Muscle of arm (tissue), 12 donors: ENCODE measurements around the gene TBL1Y. TPM values are rescaled to one million over a fixed set of nuclear protein-coding genes. Genes with fewer than 3 reads are reported as not detected.
"Not testable (repeated sequence)": the region's sequence is repeated elsewhere in the genome, so short reads cannot be mapped to it uniquely, and the experiment has no call there.

ENCODE experiments used
- DNase-seq: peaks from one replicate; pipeline ENCODE4 v3.0.0-alpha.2; 2013
- polyA plus RNA-seq, 12 donors: library from polyadenylated mRNA; unstranded; fragments of 120-200 nt; gene quantifications; one replicate each; pipeline ENCODE4 v1.2.1, GENCODE V29; 2013; ENCODE audit not compliant: insufficient read length in 12 of 12

Gene TBL1Y
- polyA plus RNA-seq, 12 donors: 0.07 to 0.65 (median 0.21) TPM; not detected in 5

DNA sequence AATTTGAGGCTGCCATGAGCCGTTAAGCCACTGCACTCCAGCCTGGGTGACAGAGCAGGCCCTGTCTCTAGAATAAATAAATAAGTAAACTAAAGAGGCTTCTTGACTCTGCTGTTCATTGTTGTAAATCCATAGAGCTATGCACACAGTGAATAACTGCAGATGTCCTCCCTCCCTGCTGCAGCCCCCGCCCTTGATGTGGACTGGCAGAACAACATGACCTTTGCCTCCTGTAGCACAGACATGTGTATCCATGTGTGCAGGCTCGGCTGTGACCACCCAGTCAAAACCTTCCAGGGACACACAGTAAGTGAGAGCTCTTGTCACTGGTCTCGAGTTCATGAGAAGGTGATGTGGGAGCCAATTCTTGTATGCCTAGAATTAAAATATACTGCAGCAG, 170.1 kb downstream of the TBL1Y start:
- DNase-seq: not testable (repeated sequence)

DNA sequence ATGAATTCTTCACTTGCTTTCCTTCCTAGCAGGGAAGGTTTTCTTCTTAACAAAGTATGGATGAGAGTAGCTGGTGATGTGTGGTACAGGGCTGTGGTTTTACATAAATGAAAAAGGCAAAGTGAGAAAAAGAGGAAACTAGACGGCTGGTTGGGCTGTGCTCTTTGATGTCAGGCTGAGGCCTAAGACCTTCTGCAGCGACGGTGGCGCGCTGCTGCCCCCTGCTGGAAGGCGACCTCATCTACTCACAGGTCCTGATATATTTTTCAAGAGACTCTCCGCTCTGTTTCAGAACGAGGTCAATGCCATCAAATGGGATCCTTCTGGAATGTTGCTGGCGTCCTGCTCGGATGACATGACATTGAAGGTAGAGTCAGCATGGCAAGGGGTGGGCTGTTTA, 175.1 kb downstream of the TBL1Y start:
- DNase-seq: no peak

DNA sequence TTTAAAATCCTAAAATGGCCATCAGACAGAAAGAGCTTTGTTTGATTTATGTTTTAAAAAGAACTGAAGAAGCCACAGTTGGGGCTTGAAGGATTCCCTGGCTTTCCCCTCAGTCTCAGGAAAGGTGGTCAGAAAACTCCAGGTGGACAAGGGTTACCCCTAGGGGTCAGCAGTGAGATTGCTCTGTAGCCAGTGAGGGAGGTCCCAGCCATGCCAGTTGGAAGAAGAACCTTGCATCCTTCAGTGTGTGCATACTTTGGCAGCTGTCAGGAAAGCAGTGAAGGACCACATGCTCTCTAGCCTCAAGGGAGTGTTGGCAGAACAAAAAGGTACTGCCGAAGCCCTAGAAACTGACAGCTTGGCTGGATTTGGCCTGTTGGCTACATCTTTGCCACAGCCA, 182.3 kb downstream of the TBL1Y start:
- DNase-seq: no peak

DNA sequence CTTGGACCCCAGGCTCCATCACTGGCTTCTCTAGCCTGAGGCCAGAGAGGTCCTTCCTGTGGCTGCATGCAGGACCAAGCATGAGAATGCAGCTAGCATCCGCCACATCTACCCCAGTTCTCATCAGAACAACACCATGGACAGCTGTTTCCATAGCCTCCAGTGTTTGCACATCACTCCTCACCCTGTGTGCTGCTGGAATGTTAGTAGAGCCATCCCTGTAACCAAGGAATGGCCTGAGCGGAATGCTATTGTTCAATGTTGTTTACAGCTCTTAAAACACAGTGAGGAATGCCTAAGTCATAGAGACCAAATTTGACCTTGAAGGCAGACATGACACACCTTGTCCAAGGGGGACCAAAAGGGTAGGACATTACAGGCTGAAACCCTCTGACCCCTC, 183.9 kb downstream of the TBL1Y start:
- DNase-seq: no peak

DNA sequence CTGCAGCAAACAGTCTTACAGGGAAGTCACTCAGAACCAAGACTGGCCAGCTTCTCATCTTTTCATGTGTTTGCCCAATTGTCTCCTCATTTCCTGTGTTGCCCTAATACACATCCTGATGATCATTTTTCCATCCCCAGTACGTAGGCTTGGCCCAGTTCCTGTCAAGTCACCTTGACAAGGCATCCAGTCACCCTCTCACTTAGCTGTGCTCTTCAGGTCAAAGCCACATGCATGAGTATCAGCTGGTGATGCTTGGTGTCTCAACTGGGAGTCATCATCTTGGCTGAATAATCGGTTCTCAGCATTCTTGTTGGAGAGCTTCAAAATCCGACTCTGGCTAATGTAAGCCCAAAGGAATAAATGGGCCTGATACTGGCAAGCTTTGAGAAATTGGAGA, 186.5 kb downstream of the TBL1Y start:
- DNase-seq: no peak

DNA sequence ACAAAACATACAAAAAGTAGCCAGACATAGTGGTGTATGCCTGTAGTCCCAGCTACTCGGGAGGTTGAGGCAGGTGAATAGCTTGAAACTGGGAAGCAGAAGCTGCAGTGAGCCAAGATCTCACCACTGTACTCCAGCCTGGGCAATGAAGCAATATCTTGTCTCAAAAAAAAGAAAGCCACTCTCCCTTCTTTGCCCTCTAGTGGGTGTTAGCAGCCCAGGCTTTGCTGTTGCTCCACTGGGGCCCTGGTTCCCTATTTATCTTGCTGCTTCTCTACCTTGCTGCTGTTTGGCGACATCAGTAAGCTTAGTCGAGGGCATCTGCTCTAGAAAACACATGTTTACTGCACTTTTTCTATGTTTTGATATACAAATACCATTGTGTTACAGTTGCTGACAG, 189.2 kb downstream of the TBL1Y start:
- no peak for DNase-seq

DNA sequence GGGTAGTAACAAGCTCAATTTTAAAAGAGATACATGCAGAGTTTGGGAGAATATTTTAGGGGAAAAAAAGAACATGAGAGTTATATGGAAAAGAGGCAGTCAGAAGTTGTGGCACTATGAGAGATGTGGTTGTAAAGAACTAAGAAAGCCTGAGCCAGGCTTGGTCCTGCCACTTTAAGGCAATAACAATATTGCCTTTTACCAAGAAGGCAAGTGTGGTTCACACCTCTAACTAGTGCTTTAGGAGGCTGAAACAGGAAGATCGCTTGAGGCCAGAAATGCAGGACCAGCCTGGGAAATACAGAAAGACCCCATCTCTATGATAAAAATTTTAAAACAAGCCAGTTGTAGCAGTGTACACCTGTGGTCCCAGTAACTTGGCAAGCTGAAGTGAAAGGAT, 192.2 kb downstream of the TBL1Y start:
- DNase-seq: no peak

DNA sequence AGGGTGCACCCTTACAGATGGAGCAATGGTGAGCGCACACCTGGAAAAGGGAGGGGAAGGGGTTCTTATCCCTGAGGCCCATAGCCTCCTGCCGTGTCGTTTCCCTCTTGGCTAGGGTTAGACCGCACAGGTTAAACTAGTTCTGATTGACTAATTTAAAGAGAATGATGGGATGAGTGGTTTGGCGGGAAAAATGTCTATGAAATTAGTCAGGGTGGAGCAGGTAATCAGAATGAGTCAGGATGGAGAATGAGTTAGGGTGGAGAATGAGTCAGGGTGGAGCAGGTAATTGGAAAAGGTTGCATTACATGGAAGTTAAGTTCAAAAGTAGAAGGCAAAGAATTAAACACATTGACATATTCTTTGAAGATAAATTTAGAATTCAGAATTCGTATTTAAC, 196.7 kb downstream of the TBL1Y start:
- no peak for DNase-seq

DNA sequence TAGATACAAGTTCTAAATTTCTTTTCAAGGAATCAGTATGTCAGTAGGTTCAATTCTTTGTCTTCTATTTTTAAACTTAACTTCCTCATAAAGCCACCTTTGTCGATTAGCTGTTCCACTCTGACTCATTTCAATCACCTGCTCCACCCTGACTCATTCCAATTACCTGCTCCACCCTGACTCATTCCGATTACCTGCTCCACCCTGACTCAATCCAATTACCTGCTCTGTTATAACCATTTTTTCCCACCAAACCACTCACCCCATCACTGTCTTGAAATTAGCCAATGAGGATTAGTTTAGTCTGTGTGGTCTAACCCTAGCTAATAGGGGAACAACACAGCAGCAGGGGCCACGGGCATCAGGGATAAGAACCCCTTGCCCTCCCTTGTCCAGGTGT, 199.6 kb downstream of the TBL1Y start:
- DNase-seq: no peak

DNA sequence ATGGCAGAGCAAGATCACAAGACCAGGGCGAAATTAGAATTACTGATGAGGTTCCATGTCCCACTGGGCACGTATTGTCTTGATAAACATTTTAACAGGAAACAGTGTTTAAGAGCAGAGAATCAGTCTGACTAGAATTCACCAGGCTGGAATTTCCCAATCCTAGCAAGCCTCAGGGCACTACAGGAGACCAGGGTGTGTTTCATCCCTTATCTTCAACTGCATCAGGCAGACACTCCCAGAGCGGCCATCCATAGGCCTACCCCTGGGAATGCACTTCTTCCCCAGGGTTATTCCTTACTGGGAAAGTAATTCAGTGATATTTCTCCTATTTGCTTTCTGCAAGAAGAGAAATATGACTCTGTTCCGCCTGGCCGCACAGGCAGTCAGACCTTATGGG, 205.4 kb downstream of the TBL1Y start:
- DNase-seq: no peak

DNA sequence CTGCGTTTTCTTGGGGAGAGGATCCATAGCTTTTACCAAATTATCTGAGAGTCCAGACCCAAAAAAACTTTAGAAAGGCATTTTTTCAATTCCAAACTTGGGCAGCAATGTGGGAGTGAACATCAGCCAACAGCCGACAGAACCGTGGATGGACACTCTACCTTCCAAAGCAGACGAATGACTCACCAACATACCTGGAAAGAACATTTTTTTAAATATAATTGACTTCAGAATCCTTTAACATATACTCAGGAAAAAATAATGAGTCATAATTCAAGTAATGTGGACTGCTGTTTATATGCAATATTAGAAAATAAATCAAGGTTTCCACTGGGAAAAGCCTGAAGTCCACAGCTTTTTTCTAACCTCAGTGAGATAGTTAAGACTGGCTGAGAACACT, 211.7 kb downstream of the TBL1Y start:
- no peak for DNase-seq

DNA sequence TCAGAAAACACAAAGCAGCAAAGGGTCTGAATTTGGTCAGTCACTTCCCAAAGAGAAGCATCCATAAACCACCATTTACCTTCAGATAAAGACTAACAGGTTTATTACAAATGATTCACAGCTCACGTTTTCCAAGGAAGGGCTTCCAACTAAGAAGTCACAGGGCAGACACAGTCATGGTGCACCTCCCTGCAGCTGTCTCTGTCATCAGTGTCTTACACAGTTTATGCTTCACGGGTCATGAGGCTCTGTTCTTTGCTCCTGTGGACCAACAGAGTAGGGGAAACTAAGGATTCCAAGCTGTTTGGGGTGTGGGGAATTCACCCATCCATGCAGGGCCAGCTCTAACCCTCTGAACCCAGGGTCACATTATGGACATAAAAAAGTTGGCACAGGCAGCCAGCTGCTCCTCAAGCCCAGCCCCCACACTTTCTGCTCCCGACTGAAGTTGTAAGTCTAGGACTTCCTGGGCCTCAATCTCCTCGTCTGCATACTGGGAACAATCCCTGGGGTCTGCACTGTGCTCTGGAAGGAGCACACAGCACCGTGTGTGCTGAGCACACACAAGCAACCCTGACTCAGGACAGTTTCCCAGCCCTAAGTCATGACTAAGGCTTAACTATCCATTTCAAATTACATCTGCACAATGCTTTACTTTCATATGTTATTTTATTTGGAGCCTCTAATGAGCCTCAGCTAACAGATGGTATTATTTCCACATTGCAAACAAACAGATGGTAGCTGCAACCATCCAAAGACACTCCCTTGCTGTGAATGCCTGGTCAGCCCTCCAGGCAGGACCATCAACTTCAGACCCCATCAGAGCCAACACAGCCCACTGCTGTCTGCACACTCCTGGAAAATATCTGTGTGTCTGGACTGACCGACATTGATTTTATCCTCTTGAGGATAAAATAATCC, 214.9 kb downstream of the TBL1Y start:
- DNase-seq: no peak

DNA sequence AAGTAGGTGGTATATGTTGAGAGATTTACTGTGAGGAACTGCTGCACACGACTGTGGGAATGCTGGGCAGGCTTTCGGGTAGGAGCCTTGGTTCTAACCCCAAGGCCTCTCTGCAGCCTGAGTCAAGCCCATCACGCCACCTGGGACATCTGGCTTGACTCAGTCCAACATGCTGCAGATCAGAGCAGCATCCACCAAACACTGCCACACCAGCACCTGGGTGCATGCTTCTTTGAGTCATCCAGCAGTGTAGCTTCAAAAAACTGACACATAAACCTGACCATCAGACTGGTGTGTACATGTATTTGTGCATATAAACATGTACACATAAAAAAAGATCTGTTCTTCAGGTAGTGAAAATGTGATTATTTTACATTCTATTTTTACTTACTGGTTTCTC, 217.7 kb downstream of the TBL1Y start:
- DNase-seq: no peak

Other genes with a start within 250 kb of the TBL1Y start
- not detected for gene AMELY, start 1.1 kb downstream of the TBL1Y start, polyA plus RNA-seq